HEK293 (cell line): ENCODE results near the gene MYRFL.

Experiments
- CTCF ChIP-seq: fragments of 450-650 bp; formaldehyde crosslinking; IDR thresholded peaks from 2 replicates; pipeline ENCODE4 v1.5.1; 2016; ENCODE audit warnings: missing biosample characterization, missing genetic modification characterization
- GLI2 ChIP-seq: fragments of 450-650 bp; formaldehyde crosslinking; IDR thresholded peaks from 2 replicates; pipeline ENCODE4; 2017; ENCODE audit warnings: missing biosample characterization, missing genetic modification characterization, low read depth, borderline replicate concordance
- KLF16 ChIP-seq: fragments of 450-650 bp; formaldehyde crosslinking; IDR thresholded peaks from 2 replicates; pipeline ENCODE4 v1.5.1; 2017; ENCODE audit warnings: missing biosample characterization, missing genetic modification characterization
- ZNF76 ChIP-seq: fragments of 450-650 bp; formaldehyde crosslinking; IDR thresholded peaks from 2 replicates; pipeline ENCODE4; 2016; ENCODE audit warnings: low read depth, missing biosample characterization, missing genetic modification characterization, borderline replicate concordance
- ZNF776 ChIP-seq: fragments of 450-650 bp; formaldehyde crosslinking; IDR thresholded peaks from 2 replicates; pipeline ENCODE4 v1.5.0; 2017; ENCODE audit warnings: missing biosample characterization, missing genetic modification characterization, borderline replicate concordance

DNA sequence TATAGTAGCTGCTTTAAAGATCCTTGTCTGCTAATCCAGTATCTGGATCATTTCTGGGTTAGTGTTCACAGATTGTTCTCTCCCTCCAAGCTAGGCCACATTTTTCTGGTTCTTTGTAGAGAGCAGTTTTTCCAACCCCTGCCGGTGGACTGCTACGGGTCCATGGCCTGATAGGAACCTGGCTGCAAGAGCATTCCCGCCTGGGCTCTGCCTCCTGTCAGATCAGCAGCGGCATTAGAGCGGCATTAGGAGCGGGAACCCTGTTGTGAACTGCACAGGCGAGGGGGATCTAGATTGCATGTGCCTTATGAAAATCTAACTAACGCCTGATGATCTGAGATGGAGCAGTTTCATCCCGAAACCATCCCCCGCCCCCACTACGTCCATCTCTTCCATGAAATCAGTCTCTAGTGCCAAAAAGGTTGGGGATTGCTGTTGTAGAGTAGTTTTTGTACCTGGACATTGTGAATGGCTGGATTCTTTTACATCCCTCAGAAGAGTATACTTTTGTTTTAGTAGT is 50.4 kb downstream of the MYRFL start:
- TF ChIP-seq CTCF, result no peak
- no peak for TF ChIP-seq GLI2 (tag by site-specific recombination)
- no peak for TF ChIP-seq ZNF76 (tag by site-specific recombination)
- no peak for TF ChIP-seq ZNF776 (tag by site-specific recombination)
- no peak for TF ChIP-seq KLF16
